Measurements from ENCODE around the gene ZCCHC24.
"Not testable (repeated sequence)": the region's sequence is repeated elsewhere in the genome, so short reads cannot be mapped to it uniquely, and the experiment has no call there.

The ZCCHC24 gene

GRCh38 chr10:79447249-79447648 lies 1.8 kb upstream of the ZCCHC24 start:
- in situ Hi-C loops (cut with MboI; ENCODE audit: low sequenced_read_pairs): not testable (repeated sequence)

- in situ Hi-C loops (cut with MboI; ENCODE audit: low sequenced_read_pairs): no loop called here
These were observed 1.3 kb upstream of the ZCCHC24 start for GRCh38 chr10:79446758-79447084.

GRCh38 chr10:79445977-79446757 lies 743 bp upstream of the ZCCHC24 start:
- in situ Hi-C loops (cut with MboI; ENCODE audit: low sequenced_read_pairs): no loop called here

GRCh38 chr10:79444199-79445119 lies 965 bp downstream of the ZCCHC24 start:
- in situ Hi-C loops (cut with MboI; ENCODE audit: low sequenced_read_pairs): no loop called here

- in situ Hi-C loops (cut with MboI; ENCODE audit: low sequenced_read_pairs): no loop called here
These were observed 1.9 kb downstream of the ZCCHC24 start for GRCh38 chr10:79443338-79444198.

- in situ Hi-C loops (cut with MboI; ENCODE audit: low sequenced_read_pairs): no loop called here
These were observed 3.0 kb downstream of the ZCCHC24 start for GRCh38 chr10:79442171-79443040.

- in situ Hi-C loops (cut with MboI; ENCODE audit: low sequenced_read_pairs): no loop called here
These were observed 4.0 kb downstream of the ZCCHC24 start for GRCh38 chr10:79441433-79441832.

GRCh38 chr10:79440281-79440680 lies 5.1 kb downstream of the ZCCHC24 start:
- in situ Hi-C loops (cut with MboI; ENCODE audit: low sequenced_read_pairs): no loop called here

- in situ Hi-C loops (cut with MboI; ENCODE audit: low sequenced_read_pairs): no loop called here
These were observed 6.7 kb downstream of the ZCCHC24 start for GRCh38 chr10:79438699-79439085.

- in situ Hi-C loops (cut with MboI; ENCODE audit: low sequenced_read_pairs): no loop called here
These were observed 7.3 kb downstream of the ZCCHC24 start for GRCh38 chr10:79438021-79438698.

GRCh38 chr10:79437111-79437814 lies 8.2 kb downstream of the ZCCHC24 start:
- in situ Hi-C loops (cut with MboI; ENCODE audit: low sequenced_read_pairs): no loop called here

GRCh38 chr10:79436850-79437103 lies 8.6 kb downstream of the ZCCHC24 start:
- in situ Hi-C loops (cut with MboI; ENCODE audit: low sequenced_read_pairs): no loop called here

- in situ Hi-C loops (cut with MboI; ENCODE audit: low sequenced_read_pairs): no loop called here
These were observed 9.2 kb downstream of the ZCCHC24 start for GRCh38 chr10:79436066-79436849.

- in situ Hi-C loops (cut with MboI; ENCODE audit: low sequenced_read_pairs): no loop called here
These were observed 10.0 kb downstream of the ZCCHC24 start for GRCh38 chr10:79435271-79436065.

GRCh38 chr10:79434821-79435251 lies 10.6 kb downstream of the ZCCHC24 start:
- in situ Hi-C loops (cut with MboI; ENCODE audit: low sequenced_read_pairs): no loop called here

- in situ Hi-C loops (cut with MboI; ENCODE audit: low sequenced_read_pairs): no loop called here
These were observed 11.2 kb downstream of the ZCCHC24 start for GRCh38 chr10:79434223-79434687.
